Erythroblast (primary cell): ENCODE data around the gene RNFT1.
"Not testable (repeated sequence)": the region's sequence is repeated elsewhere in the genome, so short reads cannot be mapped to it uniquely, and the experiment has no call there.

ENCODE experiments used
- DNase-seq, 2 experiments: peaks; one replicate each; lab custom pipeline; 2025; lab: John Stamatoyannopoulos, UW
- GATA1 ChIP-seq: IDR thresholded peaks from 2 replicates; pipeline ENCODE4 v1.6.1; 2011; ENCODE audit warnings: low read depth, mild to moderate bottlenecking, control low read depth, low read length, moderate library complexity
- POLR2A ChIP-seq: IDR thresholded peaks from 2 replicates; pipeline ENCODE4 v1.6.1; 2011; ENCODE audit warnings: mild to moderate bottlenecking, low read length

The RNFT1 gene

DNA sequence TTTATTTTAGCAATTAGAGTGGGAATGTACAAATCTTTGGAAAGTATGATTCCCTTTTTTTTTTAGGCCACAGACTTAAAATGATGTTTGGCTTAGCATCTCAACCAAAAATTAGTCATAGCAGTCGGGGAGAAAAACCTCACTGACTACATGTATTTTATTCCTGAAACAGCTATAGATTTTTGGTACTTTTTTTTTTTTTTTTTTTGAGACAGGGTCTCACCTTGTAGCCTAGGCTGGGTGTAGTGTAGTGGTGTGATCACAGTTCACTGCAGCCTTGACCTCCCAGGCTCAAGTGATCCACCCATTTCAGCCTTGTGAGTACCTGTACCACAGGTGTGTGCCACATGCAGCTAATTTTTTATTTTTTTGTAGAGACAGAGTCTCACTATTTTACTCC is 23.4 kb downstream of the RNFT1 start:
- no peak for TF ChIP-seq POLR2A
- no peak for TF ChIP-seq GATA1

DNA sequence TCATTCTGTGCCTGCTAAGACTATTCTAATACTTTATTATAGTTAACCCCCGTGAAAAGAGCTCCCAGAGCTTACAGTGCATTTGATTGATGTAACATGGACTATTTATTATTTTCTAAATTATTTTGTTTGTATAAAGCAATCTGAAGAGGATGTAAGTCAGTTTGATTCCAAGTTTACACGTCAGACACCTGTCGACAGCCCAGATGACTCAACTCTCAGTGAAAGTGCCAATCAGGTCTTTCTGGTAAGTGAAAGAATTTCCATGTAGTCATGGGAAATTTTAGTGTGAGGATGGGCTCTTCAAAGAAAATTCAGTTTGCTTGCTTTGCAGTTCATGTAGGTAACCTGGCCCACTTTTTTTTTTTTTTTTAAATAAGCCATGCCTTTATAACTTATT is 23.8 kb downstream of the RNFT1 start:
- DNase-seq: not testable (repeated sequence)

More for the DNA sequence above, 23.4 kb downstream of the RNFT1 start:
- no peak for DNase-seq

DNA sequence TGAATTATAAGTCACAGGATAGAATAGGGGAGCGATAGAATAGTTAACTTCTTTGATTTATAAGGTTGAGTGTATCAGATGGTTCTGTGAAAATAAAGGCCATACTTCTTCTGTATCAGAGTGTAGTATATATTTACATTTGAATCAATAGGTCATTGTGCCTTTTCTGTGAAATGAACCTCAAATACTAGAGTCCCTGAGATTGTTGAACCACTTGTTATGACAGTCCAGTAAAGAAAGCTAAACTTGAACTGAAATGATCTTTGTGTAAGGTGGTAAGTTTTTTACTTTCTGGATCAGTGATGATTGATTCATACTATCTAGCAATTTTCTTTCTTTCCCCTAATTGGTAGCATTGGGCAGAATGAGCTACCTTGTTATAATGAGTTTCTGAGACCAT is 31.2 kb downstream of the RNFT1 start:
- not testable (repeated sequence) for DNase-seq

DNA sequence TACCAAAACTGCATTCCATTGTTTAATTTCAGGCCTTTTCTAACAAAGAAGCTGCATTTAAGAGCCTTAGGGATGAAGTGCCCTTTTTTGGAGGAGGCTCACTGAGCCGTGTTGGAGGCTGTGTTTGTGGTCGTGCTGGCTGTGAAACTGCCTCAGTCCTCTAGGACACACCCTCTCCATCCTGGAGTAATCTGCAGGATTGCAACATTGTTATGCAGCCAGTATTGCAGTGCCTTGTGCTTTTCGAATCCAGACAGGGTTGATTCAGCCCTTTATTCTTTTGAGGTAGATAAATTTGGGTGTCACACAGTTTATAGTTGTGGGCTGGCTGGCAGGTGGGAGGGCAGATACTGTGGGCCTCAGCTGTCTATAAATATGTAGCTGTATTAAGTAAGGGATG is 33.8 kb downstream of the RNFT1 start:
- DNase-seq: not testable (repeated sequence)

DNA sequence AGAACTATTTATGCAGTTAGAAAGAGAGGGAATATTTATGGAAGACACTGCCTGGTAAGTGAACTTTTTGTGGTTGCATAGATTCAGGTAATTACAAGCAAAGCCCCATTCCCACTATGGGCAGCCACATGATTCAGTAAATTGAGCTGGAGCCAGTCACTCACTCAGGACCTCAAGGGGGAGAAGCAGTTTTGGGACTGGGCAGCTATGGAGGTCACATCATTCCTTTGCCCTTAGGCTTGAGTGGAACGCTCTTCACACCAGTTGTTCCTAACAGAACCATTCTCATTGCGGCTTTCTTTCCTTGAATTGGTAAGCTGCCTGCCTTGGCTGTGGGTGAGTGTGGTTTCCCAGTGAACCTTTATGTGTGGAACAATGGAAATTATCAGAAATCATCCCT is 34.4 kb downstream of the RNFT1 start:
- not testable (repeated sequence) for DNase-seq

DNA sequence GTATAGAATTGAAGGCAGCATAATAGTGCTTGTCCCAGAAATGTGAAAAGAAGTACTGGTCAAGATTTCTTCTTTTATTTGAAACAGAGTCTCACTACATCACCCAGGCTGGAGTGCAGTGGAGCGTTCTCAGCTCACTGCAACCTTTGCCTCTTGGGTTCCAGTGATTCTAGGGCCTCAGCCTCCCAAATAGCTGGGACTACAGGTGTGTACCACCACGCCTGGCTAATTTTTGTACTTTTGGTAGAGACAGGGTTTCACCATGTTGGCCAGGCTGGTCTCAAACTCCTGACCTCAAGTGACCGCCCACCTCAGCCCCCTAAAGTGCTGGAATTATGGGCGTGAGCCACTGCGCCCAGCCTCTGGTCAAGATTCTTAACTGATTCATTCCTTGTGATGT is 43.9 kb downstream of the RNFT1 start:
- DNase-seq: not testable (repeated sequence)

DNA sequence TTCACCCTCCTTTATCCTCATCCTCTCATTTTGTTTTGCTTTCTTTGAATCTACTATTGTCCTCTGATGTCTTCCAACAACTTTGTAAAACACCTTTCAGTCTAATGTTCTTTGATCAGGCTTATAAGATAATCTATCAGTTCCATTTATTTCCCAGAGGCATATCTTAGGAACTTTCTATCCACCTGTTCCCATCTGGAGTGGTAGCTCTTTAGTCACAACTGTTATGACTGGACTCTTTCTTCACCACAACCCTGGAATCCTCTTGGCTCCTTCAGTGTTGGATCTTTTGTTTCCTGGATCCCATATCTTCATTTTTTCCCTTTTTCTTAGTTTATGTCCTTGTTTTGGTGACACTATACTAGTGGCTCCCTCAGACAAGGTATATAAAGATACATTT is 48.1 kb downstream of the RNFT1 start:
- no peak for DNase-seq
- TF ChIP-seq GATA1 (no peak), POLR2A (no peak)

DNA sequence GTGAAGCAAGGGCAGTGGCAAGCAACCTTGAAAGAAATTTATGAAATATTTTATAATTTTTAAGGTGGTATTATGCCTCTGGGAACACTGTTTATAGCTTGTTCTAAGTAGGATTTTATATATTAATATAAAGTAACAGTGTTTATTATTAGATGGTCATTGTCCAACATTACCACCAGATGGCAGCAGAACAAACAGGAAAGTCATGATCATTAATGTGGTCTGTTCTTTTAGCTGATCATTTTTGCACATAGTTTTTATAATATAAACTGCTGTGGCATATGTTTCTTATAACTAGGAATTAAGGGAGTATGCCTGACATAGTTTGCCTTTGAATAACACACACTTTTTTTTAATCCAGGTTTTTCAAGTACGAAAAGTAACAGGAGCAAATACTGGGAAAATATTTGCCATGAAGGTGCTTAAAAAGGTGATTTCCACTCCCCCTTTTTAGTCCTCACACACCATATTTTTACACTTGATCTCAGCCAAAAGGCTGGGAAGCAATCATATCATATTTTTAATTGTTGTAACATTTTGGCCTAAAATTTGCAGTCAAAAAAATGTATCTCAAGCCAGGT is 50.2 kb downstream of the RNFT1 start:
- peak; percentile 62 to 76 for DNase-seq
- TF ChIP-seq GATA1 (no peak), POLR2A (no peak)

DNA sequence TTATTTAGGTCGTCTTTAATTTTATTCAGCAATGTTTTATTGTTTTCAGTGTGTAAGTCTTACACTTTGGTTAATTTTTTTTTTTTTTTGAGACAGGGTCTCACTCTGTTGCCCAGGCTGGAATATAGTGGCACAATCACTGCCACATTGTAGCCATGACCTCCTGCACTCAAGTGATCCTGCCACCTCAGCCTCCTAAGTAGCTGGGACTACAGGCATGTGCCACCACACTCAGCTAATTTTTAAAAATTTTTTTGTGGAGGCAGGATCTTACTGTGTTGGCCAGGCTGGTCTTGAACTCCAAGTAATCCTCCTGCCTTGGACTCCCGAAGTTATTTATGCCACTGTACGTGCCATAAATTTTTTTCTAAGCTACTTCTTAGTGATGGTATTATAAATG is 57.1 kb downstream of the RNFT1 start:
- TF ChIP-seq POLR2A: no peak
- TF ChIP-seq GATA1: no peak
- DNase-seq: no peak

DNA sequence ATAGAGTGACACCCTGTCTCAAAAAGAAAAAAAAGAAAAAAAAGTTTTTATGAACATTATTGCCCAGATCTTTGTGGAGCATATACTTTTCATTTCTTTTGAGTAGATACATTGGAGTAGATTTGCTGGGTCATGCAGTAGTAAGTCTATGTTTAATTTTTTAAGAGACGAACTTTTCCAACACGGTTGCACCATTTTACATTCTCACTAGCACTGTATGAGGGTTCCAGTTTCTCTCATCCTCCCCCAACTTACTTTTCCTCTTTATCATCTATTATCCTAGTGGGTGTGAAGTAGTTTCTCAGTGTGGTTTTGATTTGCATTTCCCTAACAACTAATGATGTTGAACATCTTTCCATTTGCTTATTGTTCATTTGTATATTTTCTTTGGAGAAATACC is 61.1 kb downstream of the RNFT1 start:
- no peak for DNase-seq
- TF ChIP-seq POLR2A (no peak), GATA1 (no peak)
